ENCODE measurements around the gene P3H3.
A peak's percentile ranks its signal among the peaks of the same experiment; 100 is the strongest.

P3H3 gene, protein sequence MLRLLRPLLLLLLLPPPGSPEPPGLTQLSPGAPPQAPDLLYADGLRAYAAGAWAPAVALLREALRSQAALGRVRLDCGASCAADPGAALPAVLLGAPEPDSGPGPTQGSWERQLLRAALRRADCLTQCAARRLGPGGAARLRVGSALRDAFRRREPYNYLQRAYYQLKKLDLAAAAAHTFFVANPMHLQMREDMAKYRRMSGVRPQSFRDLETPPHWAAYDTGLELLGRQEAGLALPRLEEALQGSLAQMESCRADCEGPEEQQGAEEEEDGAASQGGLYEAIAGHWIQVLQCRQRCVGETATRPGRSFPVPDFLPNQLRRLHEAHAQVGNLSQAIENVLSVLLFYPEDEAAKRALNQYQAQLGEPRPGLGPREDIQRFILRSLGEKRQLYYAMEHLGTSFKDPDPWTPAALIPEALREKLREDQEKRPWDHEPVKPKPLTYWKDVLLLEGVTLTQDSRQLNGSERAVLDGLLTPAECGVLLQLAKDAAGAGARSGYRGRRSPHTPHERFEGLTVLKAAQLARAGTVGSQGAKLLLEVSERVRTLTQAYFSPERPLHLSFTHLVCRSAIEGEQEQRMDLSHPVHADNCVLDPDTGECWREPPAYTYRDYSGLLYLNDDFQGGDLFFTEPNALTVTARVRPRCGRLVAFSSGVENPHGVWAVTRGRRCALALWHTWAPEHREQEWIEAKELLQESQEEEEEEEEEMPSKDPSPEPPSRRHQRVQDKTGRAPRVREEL

DNA sequence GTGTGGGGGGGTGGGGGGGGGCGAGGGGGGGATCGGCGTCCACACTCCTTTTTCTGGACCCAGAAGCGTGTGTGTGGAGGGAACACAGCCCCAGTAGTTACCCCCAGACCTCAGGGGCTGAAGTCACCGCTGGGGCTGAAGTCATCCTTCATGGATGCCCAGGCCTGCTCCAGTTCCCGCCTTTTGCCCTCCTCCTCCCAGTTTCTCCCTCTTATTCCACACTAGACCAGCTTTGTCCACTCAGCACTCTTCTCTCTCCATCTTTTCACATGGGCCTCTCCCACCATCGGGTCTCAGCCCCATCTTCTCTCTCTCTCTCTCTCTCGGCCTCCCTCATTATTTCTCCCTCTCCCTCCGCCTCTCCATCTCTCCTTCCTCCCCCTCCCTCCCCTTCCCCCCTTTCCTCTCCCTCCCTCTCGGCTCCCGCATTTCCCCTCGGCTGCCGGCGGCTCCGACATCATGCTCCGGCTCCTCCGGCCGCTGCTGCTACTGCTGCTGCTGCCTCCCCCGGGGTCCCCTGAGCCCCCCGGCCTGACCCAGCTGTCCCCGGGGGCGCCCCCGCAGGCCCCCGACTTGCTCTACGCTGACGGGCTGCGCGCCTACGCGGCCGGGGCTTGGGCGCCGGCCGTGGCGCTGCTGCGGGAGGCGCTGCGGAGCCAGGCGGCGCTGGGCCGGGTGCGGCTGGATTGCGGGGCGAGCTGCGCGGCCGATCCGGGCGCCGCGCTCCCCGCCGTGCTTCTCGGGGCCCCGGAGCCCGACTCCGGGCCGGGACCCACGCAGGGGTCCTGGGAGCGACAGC lies at the start of gene P3H3:
P3H3 (plus strand) TSS at position 426 of the 799 bp plus-strand sequence; CDS start at position 460, 34 bp downstream.
- no peak for DNase-seq (ENCODE audit: low read depth)

DNA sequence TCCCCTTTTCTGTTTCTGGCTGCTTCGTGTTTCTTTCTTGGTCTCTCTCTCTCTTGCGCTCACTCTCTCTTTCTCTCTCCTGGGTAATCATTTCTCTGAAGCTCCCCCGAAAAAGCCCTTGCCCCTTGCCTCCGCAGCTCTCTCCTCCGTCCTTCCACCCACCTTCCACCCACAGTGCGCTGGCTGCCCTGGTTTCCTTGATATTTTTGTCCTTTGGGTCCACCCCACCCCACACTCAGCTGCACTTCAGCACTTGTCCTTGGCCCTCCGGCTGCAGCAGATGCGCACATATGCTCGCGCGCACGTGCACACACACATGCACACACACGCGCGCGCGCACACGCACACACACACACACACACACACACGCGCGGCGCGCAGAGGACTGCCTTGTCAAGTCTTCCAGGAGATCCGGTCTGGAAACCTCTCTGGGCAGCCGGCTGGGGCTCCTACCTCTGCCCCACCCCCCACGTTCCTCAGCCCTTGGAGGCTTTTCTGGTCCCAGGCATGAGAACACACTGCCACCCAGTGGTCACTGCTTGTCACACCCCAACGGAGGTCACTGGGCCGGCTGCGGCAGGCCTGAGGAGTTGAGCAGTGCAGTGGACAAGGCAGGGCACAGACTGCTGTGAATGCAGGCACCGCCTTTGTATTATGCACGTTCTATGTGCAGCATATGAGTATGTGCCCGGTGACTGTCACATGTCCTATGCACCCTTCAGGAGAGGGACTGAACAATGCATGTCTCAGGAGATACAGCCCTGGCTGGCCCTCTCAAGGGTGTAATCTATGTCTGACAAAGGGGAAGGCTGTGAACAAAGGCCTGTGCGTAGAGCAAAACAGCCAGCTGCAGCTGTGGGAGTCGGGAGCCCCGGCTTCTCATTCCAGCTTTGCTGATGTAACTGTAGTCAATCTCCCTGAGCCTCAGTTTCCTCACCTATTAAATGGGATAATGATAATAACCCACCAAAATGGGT lies 49.3 kb upstream of the P3H3 start:
- DNase-seq (ENCODE audit: low read depth): peak; percentile 84

DNA sequence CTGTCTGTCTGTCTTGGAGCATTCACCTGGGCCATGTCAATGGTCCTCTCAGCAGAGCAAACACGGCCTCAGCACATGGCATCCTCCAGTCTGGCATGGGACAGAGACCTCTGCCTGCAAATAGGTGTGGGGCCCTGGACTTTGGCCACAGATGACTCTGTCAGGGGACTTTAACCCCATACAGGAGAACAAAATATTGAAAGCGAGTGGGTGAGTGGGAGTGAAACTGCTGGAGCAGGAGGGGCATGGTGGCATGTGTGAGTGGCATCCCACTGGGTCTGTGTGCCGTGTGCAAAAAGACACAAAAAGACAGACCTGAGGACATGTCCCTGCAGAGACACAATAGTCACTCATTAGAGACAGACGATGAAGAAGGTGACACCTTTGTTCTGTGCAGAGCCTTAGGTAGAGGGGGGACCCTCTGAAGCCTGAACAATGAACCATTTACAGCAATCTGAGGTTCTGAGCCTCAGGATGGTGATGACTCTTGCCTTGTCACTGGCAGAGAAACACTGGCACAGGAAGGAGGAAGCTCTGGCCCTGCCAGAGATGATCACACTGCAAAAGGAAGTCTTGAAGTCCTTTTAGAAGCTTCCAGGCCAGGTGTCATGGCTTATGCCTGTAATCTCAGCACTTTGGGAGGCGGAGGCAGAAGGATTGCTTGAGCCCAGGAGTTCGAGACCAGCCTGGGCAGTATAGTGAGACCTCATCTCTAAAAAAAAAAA lies 48.3 kb upstream of the P3H3 start:
- DNase-seq (ENCODE audit: low read depth): no peak

DNA sequence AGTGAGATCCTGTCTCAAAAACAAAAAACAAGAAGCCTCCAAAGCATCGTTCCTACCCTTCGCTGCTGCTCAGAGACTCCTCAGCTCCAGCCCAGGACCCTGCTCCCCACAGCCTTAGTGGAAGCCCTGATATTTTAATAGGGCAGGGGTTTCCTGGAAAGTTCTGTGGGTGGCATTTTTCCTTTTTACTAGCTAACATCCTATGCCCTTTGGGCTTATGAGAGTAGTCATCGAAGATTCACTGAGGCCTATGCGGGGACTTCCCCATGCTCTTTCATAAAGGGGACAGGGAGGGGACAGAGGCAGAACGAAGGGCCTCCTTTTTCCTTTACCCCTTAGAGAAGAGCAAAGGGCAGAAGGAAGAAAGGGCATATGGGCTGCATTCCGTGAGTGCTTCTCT lies 47.6 kb upstream of the P3H3 start:
- no peak for DNase-seq (ENCODE audit: low read depth)

DNA sequence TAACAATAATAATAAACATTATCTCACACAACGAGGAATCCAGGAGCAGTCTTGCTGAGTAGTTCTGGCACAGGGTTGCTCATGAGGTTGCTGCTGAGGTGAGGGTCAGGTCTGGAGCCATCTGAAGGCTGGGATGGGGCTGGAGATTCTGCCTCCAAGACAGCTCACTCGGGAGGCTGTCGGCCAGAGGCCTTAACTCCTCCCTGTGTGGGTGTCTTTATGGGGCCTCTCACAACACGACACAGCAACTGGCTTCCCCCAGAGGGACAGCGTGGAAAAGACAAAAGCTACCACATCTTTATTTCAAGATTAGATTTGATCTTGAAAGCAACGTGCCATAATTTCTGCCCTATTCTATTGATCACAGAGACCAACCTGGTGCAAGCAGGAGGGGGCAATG lies 46.1 kb upstream of the P3H3 start:
- no peak for DNase-seq (ENCODE audit: low read depth)

DNA sequence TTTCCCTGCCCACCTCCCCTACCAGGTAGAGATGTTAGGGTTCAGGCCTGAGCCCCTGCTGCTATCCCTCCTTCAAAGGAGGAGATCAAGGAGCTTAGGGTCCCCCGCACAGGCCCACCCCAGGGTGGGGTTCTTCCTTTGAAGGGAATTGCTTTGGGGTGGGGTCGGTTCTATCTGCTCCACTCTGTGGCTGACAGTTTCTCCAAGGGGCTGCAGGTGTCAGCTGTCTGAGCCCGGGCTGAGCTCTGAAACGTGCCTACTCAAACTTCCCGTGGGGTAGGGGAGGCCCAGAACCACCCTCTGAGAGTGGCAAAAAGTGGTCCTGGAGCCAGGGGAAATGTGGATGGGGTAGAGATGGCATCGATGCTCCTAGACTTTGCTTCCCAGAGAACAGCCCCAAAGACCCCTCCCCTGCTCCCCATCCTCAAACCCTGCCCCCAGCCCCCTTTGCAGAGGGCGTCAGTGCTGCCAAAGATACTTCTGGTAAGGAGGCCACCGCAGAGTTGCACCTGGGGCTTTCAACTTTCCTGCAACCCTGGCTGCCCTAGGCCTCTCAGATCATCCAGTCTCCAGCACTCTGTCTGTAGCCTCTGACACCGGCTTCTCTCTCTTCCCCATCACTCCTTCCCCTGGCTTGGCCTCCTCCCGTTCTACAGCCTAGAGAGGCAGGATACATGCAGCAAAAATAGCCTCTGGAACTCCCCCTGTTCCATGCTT lies 45.2 kb upstream of the P3H3 start:
- DNase-seq (ENCODE audit: low read depth): no peak

DNA sequence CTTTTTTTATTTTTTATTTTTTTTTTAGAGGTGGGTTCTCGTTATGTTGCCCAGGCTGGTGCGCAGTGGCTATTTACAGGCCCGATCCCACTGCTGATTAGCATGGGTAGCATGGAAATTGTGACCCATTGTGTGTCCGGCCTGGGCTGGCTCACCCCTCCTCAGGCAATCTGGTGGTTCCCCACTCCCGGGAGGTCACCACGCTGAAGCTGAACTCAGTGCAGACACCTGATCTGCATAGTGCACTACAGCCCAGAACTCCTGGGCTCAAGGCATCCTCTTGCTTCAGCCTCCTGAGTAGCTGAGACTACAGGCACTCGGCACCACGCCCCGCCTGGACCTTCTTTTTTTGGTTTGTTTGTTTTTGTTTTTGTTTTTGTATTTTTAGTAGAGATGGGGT lies 44.4 kb upstream of the P3H3 start:
- DNase-seq (ENCODE audit: low read depth): no peak

DNA sequence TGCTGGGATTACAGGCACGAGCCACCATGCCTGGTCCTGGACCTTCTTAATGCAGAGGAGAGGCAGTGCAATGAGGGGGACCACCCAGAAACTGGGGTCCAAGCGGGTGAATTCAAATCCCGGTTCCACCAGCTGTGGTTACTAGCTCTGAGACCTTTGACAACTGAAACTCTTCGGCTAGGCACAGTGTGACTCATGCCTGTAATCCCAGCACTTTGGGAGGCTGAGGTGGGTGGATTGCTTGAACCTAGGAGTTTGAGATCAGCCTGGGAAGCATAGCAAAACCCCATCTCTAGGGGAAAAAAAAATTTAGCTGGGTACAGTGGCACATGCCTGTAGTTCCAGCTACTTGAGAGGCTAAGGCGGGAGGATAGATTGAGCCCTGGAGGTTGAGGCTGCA lies 43.9 kb upstream of the P3H3 start:
- no peak for DNase-seq (ENCODE audit: low read depth)

DNA sequence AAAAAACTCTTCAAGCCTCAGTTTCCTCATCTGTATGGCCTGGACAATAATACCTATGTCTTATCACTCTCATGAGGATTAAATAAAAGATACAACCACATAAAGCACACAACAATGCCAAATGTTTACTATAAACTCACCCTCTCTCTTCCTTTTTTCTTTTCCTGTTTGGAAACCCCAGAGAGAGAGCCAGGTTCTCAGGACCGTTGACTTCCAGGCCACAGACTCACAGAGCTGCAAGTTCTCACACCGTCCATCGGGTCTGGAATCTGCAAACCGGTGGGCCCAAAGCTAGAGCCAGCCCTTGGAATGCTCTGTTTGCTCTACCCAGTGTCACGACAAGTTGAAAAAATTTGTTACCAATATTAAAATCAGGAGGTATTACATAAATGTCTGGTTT lies 43.4 kb upstream of the P3H3 start:
- no peak for DNase-seq (ENCODE audit: low read depth)

DNA sequence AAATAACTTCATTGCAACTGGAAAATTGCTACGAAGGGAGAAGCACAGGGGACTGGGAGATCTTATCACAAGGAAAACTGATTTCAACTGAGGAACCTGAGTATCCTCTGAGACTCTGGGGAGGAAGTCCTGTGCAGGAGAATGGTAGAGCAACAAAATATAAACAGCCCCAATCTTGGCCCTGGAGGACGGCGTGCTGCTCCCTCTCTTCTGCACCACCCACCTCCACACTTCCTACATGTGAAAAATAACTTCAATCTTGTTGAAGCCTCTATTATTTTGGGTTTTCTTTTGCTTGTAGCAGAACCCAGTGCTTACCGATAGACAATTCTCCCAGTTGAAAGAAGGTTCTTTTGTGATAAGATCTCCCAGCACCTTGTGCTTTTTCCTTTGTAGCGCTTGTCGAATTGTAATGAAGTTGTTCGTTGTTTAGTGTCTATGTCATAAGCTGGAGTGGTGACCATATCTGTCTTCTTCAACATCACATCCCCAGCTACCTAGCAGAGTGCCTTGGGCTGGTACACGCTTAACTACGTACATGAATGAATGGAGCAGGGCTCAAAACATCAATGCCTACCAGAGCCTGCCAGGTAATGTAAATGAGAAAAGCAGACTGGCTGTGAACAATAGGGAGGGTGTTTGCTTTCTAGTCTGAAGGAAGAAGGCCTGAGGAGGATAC lies 41.7 kb upstream of the P3H3 start:
- no peak for DNase-seq (ENCODE audit: low read depth)

DNA sequence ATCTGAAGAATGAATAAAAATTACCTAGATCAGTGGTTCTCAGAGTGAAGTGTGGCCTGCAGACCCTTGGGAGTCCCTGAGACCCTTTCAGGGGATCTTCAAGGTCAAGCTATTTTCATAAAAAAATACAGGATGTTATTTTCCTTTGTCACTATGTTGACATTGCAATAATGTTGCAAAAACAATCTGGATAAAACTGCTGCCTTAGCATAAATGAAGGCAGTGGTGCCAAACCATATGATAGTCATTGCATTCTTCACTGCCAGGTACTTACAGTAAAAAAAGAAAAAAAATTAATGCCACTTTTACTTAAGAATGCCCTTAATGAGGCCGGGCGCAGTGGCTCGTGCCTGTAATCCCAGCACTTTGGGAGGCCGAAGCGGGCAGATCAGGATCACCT lies 40.9 kb upstream of the P3H3 start:
- no peak for DNase-seq (ENCODE audit: low read depth)

DNA sequence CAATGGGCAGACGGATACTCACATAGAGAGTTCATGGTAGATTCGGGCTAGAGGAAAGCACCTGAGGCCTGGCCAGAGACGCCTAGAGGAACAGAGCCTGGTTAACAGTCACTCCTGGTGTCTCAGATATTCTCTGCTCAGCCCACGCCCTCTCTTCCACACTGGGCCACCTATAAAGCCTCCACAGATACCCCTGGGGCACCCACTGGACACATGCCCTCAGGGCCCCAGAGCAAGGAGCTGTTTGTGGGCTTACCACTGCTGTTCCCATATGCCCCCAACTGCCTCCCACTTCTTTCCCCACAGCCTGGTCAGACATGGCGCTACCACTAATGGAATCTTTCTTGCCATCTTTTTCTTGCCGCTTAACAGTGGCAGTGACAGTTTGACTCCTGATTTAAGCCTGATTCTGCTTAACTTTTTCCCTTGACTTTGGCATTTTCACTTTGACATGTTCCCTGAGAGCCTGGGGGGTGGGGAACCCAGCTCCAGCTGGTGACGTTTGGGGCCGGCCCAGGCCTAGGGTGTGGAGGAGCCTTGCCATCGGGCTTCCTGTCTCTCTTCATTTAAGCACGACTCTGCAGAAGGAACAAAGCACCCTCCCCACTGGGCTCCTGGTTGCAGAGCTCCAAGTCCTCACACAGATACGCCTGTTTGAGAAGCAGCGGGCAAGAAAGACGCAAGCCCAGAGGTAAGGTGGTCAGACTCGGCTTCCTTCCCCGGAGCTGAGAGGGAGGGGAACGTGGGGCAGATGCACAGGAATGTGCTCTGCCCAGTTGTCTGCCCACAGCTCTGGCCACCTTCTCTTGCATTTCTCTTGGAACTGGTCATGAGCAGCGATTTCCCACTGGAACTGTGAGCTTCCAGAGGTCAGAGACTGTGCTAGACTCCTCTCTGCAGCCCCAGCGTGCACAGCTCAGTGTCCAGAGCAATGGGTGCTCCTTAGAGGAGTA lies 39.0 kb upstream of the P3H3 start, which contains the start of gene CD4:
CD4 (plus strand) TSS at position 557 of the 953 bp plus-strand sequence. CDS start 10,611 bp downstream, outside the sequence.
- DNase-seq (ENCODE audit: low read depth): peak; percentile 59

DNA sequence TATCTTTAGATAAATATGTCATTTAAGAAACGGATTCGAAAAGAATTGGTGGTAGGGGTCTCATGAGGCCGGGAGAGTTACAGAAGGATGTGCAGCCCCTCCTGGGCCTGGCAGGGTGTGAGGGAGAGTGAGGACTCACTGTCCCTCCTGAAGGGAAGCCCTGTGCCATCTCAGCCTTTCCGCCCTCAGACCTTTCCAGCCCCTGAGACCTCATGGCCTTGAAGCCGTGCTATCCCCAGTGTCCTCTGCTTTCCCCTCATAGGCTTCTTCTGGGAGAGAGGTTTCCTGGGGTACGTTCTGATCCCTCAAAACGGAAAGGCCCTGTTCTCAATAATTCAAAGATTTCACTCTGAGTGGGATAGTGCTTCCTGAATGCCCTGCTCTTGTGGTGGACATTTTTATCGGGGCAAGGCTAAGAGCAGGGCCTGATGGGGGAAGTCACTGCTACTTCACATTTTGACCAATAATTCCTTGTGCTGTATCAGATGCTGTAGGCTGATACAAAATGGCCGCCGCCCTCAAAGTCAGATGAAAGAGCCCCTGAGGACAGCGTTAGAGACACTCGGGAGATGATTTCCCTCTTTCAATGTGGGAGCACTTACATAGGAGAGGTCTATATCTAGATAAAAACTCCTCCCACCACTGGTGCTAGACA lies 37.6 kb upstream of the P3H3 start:
- DNase-seq (ENCODE audit: low read depth): no peak

DNA sequence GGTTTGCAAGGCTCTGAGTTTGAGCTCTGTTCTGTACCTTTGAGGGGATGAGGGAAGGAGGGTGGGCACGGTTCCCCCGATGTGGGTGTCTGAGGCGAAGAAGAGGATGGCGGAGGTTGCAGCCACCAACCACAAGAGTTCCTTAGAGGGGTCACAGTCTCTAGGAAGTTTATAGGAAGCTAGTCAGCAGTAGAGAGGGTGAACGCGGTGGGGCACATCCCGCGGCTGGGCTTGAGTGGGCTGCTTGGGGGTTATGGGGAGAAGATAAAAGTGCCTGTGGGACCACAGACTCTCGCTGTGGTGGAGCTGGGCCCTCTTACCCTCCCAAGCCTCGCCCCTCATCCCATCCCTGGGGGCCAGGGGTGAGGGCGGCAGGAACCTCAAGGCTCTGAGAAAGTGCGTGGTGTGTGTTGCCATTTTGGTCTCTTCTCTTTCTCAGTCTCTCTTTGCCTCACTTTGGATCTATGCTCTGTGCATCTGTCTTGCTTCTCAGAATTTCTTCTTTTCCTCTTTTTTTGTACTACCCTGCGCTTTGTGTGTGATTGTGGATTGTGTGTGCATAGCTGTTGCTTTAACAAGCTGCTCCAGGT lies 36.2 kb upstream of the P3H3 start:
- no peak for DNase-seq (ENCODE audit: low read depth)

DNA sequence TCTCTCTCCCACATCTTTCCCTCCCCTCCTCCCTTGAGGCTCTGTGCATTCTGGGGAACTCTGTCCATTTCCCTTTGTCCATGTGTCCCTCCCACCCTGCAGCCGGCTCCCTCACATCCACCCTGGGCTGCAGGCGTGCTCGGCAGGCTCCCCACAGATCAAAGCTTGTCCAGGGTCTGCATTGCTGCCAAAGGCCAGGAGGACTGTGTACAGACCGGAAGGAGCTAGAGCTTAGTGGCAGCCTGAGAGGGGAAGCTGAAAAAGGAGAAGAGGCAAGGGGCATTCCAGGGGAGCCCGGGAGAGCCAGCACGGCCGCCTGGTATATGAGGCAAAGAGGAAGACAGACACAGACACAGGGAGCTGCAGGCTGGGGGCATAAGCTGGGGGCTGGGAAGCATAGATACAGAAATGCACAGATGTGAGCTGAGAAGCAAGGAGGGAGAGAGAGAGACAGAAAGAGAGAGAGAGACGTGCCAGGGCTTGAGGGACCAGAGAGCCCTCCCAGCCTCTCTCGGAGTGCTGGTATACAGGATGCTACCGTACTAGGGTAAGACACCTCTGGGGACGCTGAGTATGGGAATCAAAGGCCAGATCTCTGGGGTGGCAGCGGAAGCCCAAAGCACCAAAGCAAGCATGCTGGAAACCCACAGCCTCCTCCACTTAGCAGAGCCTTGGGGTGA lies 35.5 kb upstream of the P3H3 start:
- no peak for DNase-seq (ENCODE audit: low read depth)

DNA sequence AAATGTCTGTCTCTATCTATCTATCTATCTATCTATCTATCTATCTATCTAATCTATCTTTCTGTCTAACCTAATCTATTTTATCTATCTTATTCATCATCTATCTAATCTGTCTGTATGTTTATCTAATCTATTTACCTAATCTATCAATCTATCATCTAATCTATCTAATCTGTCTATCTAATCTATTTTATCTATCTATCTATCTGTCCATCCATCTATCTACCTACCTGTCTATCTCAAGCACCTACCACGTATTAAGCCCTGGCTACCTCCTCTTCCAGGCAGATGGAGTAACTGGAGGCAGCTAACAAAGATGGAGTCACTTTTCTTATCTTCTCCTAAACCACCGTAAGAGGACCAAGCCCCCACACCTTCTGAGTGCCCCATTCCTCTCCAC lies 33.1 kb upstream of the P3H3 start:
- no peak for DNase-seq (ENCODE audit: low read depth)

DNA sequence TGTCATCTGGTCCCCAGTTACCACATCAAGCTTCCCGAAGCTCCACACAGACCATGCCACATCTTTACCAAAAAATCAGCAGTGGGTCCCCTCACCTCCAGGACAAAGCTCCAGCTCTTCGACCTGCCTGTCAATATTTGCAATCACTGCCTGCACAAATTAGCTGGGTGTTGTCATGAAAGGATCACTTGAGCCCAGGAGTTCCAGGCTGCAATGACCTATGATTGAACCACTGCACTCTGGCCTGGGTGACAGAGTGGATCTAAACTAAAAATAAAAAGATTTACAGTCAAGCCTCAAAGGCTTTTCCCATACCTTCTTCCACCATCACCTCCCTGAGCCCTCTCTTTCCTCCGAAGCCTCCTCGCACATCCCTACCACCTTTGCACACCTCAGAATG lies 31.6 kb upstream of the P3H3 start:
- no peak for DNase-seq (ENCODE audit: low read depth)
